GM12878 (cell line): ENCODE results near the gene TMEM255A. TPM values are rescaled to one million over a fixed set of nuclear protein-coding genes. Genes with fewer than 3 reads are reported as not detected.

Experiments used
- ATAC-seq: fragments of 200-7000 bp; cut with Tn5 transposase; 3 replicates; pipeline ENCODE4 v1.9.1; 2020; ENCODE audit warnings: mild to moderate bottlenecking, moderate library complexity
- BruUV-seq: library from RNA; stranded (reverse); fragments of 400-500 nt; replicated peaks from 2 replicates; lab custom pipeline; 2021; lab: Mats Ljungman, UMichigan
- CTCF ChIA-PET: fragments of 300-600 bp; sonication (Branson Sonifier 250); formaldehyde crosslinking; extraction: SDS; loops from one replicate; lab custom pipeline; 2021; ENCODE audit warnings: inconsistent platforms; lab: Yijun Ruan, JAX
- POLR2A ChIA-PET: fragments of 350-600 bp; formaldehyde crosslinking; extraction: SDS; loops from one replicate; lab custom pipeline; 2021; ENCODE audit warnings: inconsistent platforms; lab: Charles Lee
- RAD21 ChIA-PET: fragments of 300-600 bp; sonication (Branson Sonifier 250); formaldehyde crosslinking; loops from one replicate; lab custom pipeline; 2023; ENCODE audit warnings: antibody characterized with exemption; ENCODE audit not compliant: unreplicated experiment; lab: Charles Lee
- SMC1A ChIA-PET: fragments of 300-600 bp; sonication (Branson Sonifier 250); formaldehyde crosslinking; loops from one replicate; lab custom pipeline; 2023; ENCODE audit not compliant: unreplicated experiment, uncharacterized antibody; lab: Charles Lee
- DNase-seq: peaks from one replicate; pipeline ENCODE4 v3.0.0-alpha.2; 2011; ENCODE audit warnings: low read depth, low spot score
- FAIRE-seq: peaks from 3 replicates; lab custom pipeline; 2011; peaks lifted over from hg19 to GRCh38; lab: Jason Lieb, UNC
- H2AFZ ChIP-seq: 2 replicates; pipeline ENCODE4 v1.6.0; 2011; ENCODE audit warnings: low read depth, low read length, control low read depth; ENCODE audit not compliant: control insufficient read depth
- H3K27ac ChIP-seq: 2 replicates; pipeline ENCODE4 v1.5.1; 2011; ENCODE audit warnings: control low read depth; ENCODE audit not compliant: control insufficient read depth, insufficient read depth
- H3K27me3 ChIP-seq, 2 experiments: replicated peaks in 1 of 2; 2 replicates each; pipeline versions ENCODE4 v1.6.0 to v1.6.1; 2011; ENCODE audit warnings: low read length in 1 of 2; ENCODE audit not compliant: control insufficient read depth in 2 of 2, insufficient read depth in 2 of 2
- H3K36me3 ChIP-seq, 2 experiments: 2 replicates each; pipeline ENCODE4 v1.5.1; 2011; ENCODE audit warnings: low read length in 1 of 2; ENCODE audit not compliant: control insufficient read depth in 2 of 2, insufficient read depth in 2 of 2
- H3K4me1 ChIP-seq: 2 replicates; pipeline ENCODE4 v1.6.1; 2011; ENCODE audit warnings: mild to moderate bottlenecking, low read length, moderate library complexity, mixed read lengths; ENCODE audit not compliant: control insufficient read depth, insufficient read depth
- H3K4me2 ChIP-seq: 2 replicates; pipeline ENCODE4 v1.6.0; 2011; ENCODE audit warnings: control low read depth; ENCODE audit not compliant: control insufficient read depth, insufficient read depth
- H3K4me3 ChIP-seq: fragments of 200-600 bp; sonication (generic); 2 replicates; pipeline ENCODE4 v1.5.1; 2016
- H3K79me2 ChIP-seq: 2 replicates; pipeline ENCODE4 v1.6.0; 2011; ENCODE audit warnings: low read length; ENCODE audit not compliant: control insufficient read depth, insufficient read depth
- H3K9ac ChIP-seq: 2 replicates; pipeline ENCODE4 v1.8.0; 2011; ENCODE audit warnings: low read length, control low read depth, mixed read lengths; ENCODE audit not compliant: control insufficient read depth, insufficient read depth
- H3K9me3 ChIP-seq: replicated peaks from 3 replicates; pipeline ENCODE4 v1.5.1; 2011; ENCODE audit warnings: mild to moderate bottlenecking, low read length; ENCODE audit not compliant: control insufficient read depth, insufficient read depth
- H4K20me1 ChIP-seq: 2 replicates; pipeline ENCODE4 v1.6.0; 2011; ENCODE audit not compliant: control insufficient read depth, insufficient read depth
- POLR2AphosphoS2 ChIP-seq: IDR thresholded peaks from 2 replicates; pipeline ENCODE4 v1.6.1; 2011; ENCODE audit warnings: low read depth, mild to moderate bottlenecking, low read length, improper control_type of control experiment, moderate library complexity
- ZBED1 ChIP-seq: IDR thresholded peaks from 2 replicates; pipeline ENCODE4 v1.6.1; 2016; ENCODE audit warnings: borderline replicate concordance
- WGBS: methylation state at CpG from one replicate; pipeline ENCODE4 v1.1.6; 2016; ENCODE audit warnings: low lambda C conversion rate; ENCODE audit not compliant: insufficient replicate concordance, insufficient coverage; ENCODE audit errors: missing lambda C conversion rate; 5-methylcytosine and 5-hydroxymethylcytosine counted together
- in situ Hi-C: fragments of 300-500 bp; cut with MboI; formaldehyde crosslinking; loops from 9 replicates; pipeline ENCODE4 v1.14.3; 2018; ENCODE audit warnings: mixed read lengths
- intact Hi-C: fragments of 100-400 bp; cut with micrococcal nuclease; formaldehyde crosslinking; loops from one replicate; pipeline ENCODE4 v1.14.2; 2022; ENCODE audit not compliant: unreplicated experiment
- polyA plus RNA-seq, 11 experiments: library from polyadenylated mRNA; depleted of rRNA in 4 of 11; unstranded in 6 of 11; stranded (reverse) in 5 of 11; fragments of >200 nt; fragmentation: Nextera tagmentation in 4 of 11; fragmentation: Illumina TruSeq in 1 of 11; extraction: Ambion mirVana in 4 of 11; extraction: Trizol in 1 of 11; gene quantifications; 1 replicate in 1 of 11; 2 replicates in 10 of 11; pipeline versions ENCODE4 v1.2.1 to v1.2.3, GENCODE V29; 2011 to 2016; ENCODE audit warnings: inconsistent platforms in 2 of 11, missing spikeins in 2 of 11, low read depth in 1 of 11
- total RNA-seq, 4 experiments: library from RNA; depleted of rRNA in 3 of 4; stranded (reverse); fragments of >200 nt in 3 of 4; fragmentation: Illumina TruSeq in 1 of 4; extraction: Trizol in 1 of 4; gene quantifications; 2 replicates each; pipeline versions ENCODE4 v1.2.1 to v1.2.3, GENCODE V29; 2013 to 2021

Gene TMEM255A
- total and polyA plus RNA-seq, 10 of the 15 experiments (the other 5 are each of a cell fraction or from before 2014, with no cell fraction given), result 0.90 to 5.4 (median 1.3) TPM

- RAD21 ChIA-PET, result no interaction called here
- TF ChIP-seq POLR2AphosphoS2, result no peak
- H3K79me2 ChIP-seq, result no peaks in the 10 kb centered on the region
- BruUV-seq, result no TSS peak
- no peaks in the 10 kb centered on the region; the same call in 2 of the 3 replicates for H3K9me3 ChIP-seq
- FAIRE-seq (no peak), DNase-seq (no peak), ATAC-seq (no peak)
- SMC1A ChIA-PET, result interaction anchor here (0.8 to 1.0 kb wide), 2 partner anchors 94 to 138 kb away, joined by 4 read pairs; no protein-coding TSS in a partner anchor
- no peak overlapping the region for H3K9ac ChIP-seq
- in situ Hi-C loops, result no loop called here
- H4K20me1 ChIP-seq, result no peaks in the 10 kb centered on the region
- no peak overlapping the region for H3K4me3 ChIP-seq
- H2AFZ ChIP-seq, result no peak overlapping the region
- H3K36me3 ChIP-seq, result no peaks in the 10 kb centered on the region
- POLR2A ChIA-PET, result no interaction called here
- H3K4me2 ChIP-seq, result no peak overlapping the region
- H3K4me1 ChIP-seq, result no peaks in the 10 kb centered on the region
- H3K27me3 ChIP-seq, result no peaks in the 10 kb centered on the region
- CTCF ChIA-PET, result interaction anchor here (1.2 kb wide), 1 partner anchor 24 kb away, joined by 3 read pairs; no protein-coding TSS in a partner anchor
- intact Hi-C loops, result no loop called here
- no peak overlapping the region for H3K27ac ChIP-seq
These were observed 25.6 kb upstream of the TMEM255A start for GRCh38 chrX:120336899-120337298.

- WGBS, result 4% methylated on average over 2 of the region's 2 CpGs
- Histone ChIP-seq H2AFZ (no peak overlapping the region), H3K4me3 (no peak overlapping the region), H3K9ac (no peak overlapping the region), H3K36me3 (no peaks in the 10 kb centered on the region), H4K20me1 (no peaks in the 10 kb centered on the region), H3K27ac (no peak overlapping the region), H3K27me3 (no peaks in the 10 kb centered on the region), H3K4me2 (no peak overlapping the region), H3K9me3 (no peaks in the 10 kb centered on the region; the same call in 2 of the 3 replicates), H3K4me1 (no peaks in the 10 kb centered on the region), H3K79me2 (no peaks in the 10 kb centered on the region)
- intact Hi-C loops (no loop called here), in situ Hi-C loops (no loop called here)
- ChIA-PET SMC1A (no interaction called here), RAD21 (no interaction called here), POLR2A (no interaction called here), CTCF (interaction anchor here (1.2 kb wide), 1 partner anchor 116 kb away, joined by 3 read pairs; no protein-coding TSS in a partner anchor)
- TF ChIP-seq ZBED1, result no peak
- BruUV-seq, result no TSS peak
- no peak for DNase-seq
- FAIRE-seq, result no peak
- ATAC-seq, result no peak
These were observed 24.0 kb upstream of the TMEM255A start for GRCh38 chrX:120335289-120335688.
